ENCODE data around the gene COMMD4. TPM values are rescaled to one million over a fixed set of nuclear protein-coding genes. Genes with fewer than 3 reads are reported as not detected.

COMMD4 gene
- total and polyA plus RNA-seq, 10 of the 15 experiments (the other 5 are each of a cell fraction or from before 2014, with no cell fraction given): 14.5 to 118 (median 75.3) TPM

DNA sequence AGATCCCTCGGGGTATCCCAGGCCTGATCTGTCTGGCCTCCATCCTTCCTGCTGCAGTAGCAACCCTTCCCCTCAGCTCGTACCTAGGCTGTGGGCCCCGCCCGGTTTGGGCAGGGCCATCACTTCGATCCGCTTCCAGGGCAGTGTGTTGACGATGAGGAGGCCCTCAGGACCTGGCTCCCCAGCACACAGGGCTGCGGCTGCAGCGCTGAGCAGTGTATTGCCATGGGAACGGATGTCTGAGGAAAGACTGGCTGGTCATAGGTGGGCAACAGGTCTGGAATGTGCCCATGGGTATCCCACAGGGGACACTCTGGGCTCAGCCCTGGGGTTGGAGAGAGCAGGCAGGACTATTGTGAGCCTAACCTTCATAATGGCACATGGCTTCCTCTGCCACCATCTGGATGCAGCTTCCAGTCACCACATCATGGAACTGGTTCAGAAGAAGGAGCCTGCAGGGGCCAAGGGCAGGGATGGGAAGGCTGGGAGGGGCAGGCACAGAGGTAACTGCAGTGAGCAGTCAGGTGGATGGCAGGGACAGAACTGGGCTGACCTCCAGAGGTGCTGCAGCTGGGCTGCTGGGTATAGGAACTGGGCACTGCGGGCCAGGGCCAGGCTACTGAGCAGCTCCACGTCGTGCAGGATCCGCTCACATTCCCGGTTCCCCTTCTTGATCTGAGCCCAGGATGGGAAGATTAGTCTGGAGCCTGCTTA is 23.8 kb downstream of the COMMD4 start:
- no peaks in the 10 kb centered on the region for H3K27me3 ChIP-seq (replicated peaks in 1 of 2; ENCODE audit: control insufficient read depth in 2 of 2, insufficient read depth in 2 of 2, low read length in 1 of 2)
- H3K36me3 ChIP-seq (ENCODE audit: control insufficient read depth in 2 of 2, insufficient read depth in 2 of 2, low read length in 1 of 2): peaks cover 0 to 2% of the 10 kb centered on the region in 2 experiments; a peak in 3 of 4 replicates
- ChIA-PET POLR2A (no interaction called here), SMC1A (ENCODE audit: uncharacterized antibody, unreplicated experiment) (no interaction called here), CTCF (no interaction called here), RAD21 (ENCODE audit: unreplicated experiment) (no interaction called here)
- H2AFZ ChIP-seq (ENCODE audit: control insufficient read depth, low read depth, low read length): no peak overlapping the region
- H3K9ac ChIP-seq (ENCODE audit: control insufficient read depth, insufficient read depth, low read length): no peak overlapping the region
- no peaks in the 10 kb centered on the region for H3K79me2 ChIP-seq (ENCODE audit: control insufficient read depth, insufficient read depth, low read length)
- in situ Hi-C loops (cut with MboI) (no loop called here), intact Hi-C loops (cut with micrococcal nuclease; ENCODE audit: unreplicated experiment) (no loop called here)
- no TSS peak for BruUV-seq (replicated peaks)
- no peaks in the 10 kb centered on the region for H3K4me1 ChIP-seq (ENCODE audit: control insufficient read depth, insufficient read depth, low read length)
- no peak overlapping the region for H3K4me2 ChIP-seq (ENCODE audit: control insufficient read depth, insufficient read depth)
- 97% methylated on average over 15 of the region's 15 CpGs for WGBS (ENCODE audit: insufficient coverage, insufficient replicate concordance, low lambda C conversion rate, missing lambda C conversion rate)
- ATAC-seq (no peak), FAIRE-seq (no peak), DNase-seq (ENCODE audit: low read depth, low spot score) (no peak)
- H4K20me1 ChIP-seq (ENCODE audit: control insufficient read depth, insufficient read depth): no peaks in the 10 kb centered on the region
- H3K27ac ChIP-seq (ENCODE audit: control insufficient read depth, insufficient read depth): no peak overlapping the region
- TF ChIP-seq STAT3 (IDR thresholded peaks at IDR 0.05; ENCODE audit: low read depth, low read length): no peak
- no peak for TF ChIP-seq SMAD1 (IDR thresholded peaks at IDR 0.05; ENCODE audit: low read depth, partially characterized antibody)
- no peak for TF ChIP-seq HDGF (IDR thresholded peaks at IDR 0.05)
- TF ChIP-seq CBFB (IDR thresholded peaks at IDR 0.05; ENCODE audit: low read depth): no peak
- no peak for TF ChIP-seq BMI1 (IDR thresholded peaks at IDR 0.05; ENCODE audit: borderline replicate concordance)
- no peak for TF ChIP-seq RAD51 (IDR thresholded peaks at IDR 0.05)
- TF ChIP-seq, protein P1, sequence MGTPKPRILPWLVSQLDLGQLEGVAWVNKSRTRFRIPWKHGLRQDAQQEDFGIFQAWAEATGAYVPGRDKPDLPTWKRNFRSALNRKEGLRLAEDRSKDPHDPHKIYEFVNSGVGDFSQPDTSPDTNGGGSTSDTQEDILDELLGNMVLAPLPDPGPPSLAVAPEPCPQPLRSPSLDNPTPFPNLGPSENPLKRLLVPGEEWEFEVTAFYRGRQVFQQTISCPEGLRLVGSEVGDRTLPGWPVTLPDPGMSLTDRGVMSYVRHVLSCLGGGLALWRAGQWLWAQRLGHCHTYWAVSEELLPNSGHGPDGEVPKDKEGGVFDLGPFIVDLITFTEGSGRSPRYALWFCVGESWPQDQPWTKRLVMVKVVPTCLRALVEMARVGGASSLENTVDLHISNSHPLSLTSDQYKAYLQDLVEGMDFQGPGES (IDR thresholded peaks at IDR 0.05): no peak
- no peak for TF ChIP-seq KAT2A (conservative IDR thresholded peaks at IDR 0.05; ENCODE audit: control insufficient read depth, low read depth, low read length)
- TF ChIP-seq CHD4 (IDR thresholded peaks at IDR 0.05): no peak
- TF ChIP-seq, protein P2, sequence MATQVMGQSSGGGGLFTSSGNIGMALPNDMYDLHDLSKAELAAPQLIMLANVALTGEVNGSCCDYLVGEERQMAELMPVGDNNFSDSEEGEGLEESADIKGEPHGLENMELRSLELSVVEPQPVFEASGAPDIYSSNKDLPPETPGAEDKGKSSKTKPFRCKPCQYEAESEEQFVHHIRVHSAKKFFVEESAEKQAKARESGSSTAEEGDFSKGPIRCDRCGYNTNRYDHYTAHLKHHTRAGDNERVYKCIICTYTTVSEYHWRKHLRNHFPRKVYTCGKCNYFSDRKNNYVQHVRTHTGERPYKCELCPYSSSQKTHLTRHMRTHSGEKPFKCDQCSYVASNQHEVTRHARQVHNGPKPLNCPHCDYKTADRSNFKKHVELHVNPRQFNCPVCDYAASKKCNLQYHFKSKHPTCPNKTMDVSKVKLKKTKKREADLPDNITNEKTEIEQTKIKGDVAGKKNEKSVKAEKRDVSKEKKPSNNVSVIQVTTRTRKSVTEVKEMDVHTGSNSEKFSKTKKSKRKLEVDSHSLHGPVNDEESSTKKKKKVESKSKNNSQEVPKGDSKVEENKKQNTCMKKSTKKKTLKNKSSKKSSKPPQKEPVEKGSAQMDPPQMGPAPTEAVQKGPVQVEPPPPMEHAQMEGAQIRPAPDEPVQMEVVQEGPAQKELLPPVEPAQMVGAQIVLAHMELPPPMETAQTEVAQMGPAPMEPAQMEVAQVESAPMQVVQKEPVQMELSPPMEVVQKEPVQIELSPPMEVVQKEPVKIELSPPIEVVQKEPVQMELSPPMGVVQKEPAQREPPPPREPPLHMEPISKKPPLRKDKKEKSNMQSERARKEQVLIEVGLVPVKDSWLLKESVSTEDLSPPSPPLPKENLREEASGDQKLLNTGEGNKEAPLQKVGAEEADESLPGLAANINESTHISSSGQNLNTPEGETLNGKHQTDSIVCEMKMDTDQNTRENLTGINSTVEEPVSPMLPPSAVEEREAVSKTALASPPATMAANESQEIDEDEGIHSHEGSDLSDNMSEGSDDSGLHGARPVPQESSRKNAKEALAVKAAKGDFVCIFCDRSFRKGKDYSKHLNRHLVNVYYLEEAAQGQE (IDR thresholded peaks at IDR 0.05; ENCODE audit: low read depth, low read length): no peak
- no peak overlapping the region for H3K4me3 ChIP-seq
- no peaks in the 10 kb centered on the region for H3K9me3 ChIP-seq (replicated peaks; ENCODE audit: control insufficient read depth, insufficient read depth, low read length)

Measured in GM12878 (cell line).